PFSK-1 (cell line): ENCODE results near the gene DENND2D.

ENCODE experiments used
- POLR2AphosphoS5 ChIP-seq: IDR thresholded peaks from 2 replicates; pipeline ENCODE4 v1.6.1; 2012; ENCODE audit warnings: low read depth, mild to moderate bottlenecking, control low read depth, low read length, moderate library complexity
- REST ChIP-seq, 2 experiments: IDR thresholded peaks; 2 replicates each; pipeline versions ENCODE4 v1.6.1 to v1.8.0; 2011 to 2012; ENCODE audit warnings: low read depth in 2 of 2, low read length in 2 of 2, control low read depth in 1 of 2, inconsistent platforms in 1 of 2, mild to moderate bottlenecking in 1 of 2, moderate library complexity in 1 of 2; ENCODE audit not compliant: insufficient read depth in 1 of 2
- SIN3A ChIP-seq: IDR thresholded peaks from 2 replicates; pipeline ENCODE4 v1.6.1; 2012; ENCODE audit warnings: mild to moderate bottlenecking, low read length, moderate library complexity, borderline replicate concordance; ENCODE audit not compliant: insufficient read depth
- TAF1 ChIP-seq: IDR thresholded peaks from 2 replicates; pipeline ENCODE4 v1.6.1; 2012; ENCODE audit warnings: low read length, control low read depth, borderline replicate concordance; ENCODE audit not compliant: insufficient read depth

GRCh38 chr1:111212634-111213335, 12.3 kb upstream of the DENND2D start:
- TF ChIP-seq SIN3A (no peak), TAF1 (no peak), POLR2AphosphoS5 (no peak), REST (IDR thresholded peaks at IDR 0.05; ENCODE audit: insufficient read depth in 1 of 2, low read depth in 2 of 2, low read length in 2 of 2) (no peak)
